Pulmonary artery endothelial cell (primary cell): Measurements from ENCODE around the gene ZNF91. TPM values are rescaled to one million over a fixed set of nuclear protein-coding genes. Genes with fewer than 3 reads are reported as not detected.
"Not testable (repeated sequence)": the region's sequence is repeated elsewhere in the genome, so short reads cannot be mapped to it uniquely, and the experiment has no call there.

Experiments used
- DNase-seq: peaks from one replicate; pipeline ENCODE4 v3.0.0-alpha.2; 2011; ENCODE audit warnings: low read depth, low spot score
- total RNA-seq: library from RNA; depleted of rRNA; stranded (reverse); fragments of >200 nt; gene quantifications from 2 replicates; pipeline ENCODE4 v1.2.3, GENCODE V29; 2014

Gene ZNF91
- total RNA-seq, 1 donor from 2014 or later = 8.4 TPM

DNA sequence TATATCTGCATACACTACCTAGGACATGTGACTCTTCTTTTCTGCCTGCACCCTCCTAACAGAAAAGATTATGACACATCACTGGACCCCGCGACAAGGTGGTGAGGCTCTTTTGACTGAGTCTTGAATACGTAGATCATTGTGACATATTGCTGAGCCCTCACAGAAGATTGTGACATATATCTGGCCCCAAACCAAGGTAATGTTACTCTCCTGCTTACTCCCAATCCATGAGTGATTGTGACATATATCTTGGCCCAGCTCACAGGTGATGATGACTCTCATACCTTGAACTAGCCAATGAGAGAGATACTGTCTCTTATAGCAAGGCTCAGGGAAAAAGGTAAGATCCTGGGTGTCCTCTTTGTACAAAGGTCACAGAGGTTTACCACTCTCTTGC is 75.7 kb downstream of the ZNF91 start:
- not testable (repeated sequence) for DNase-seq

DNA sequence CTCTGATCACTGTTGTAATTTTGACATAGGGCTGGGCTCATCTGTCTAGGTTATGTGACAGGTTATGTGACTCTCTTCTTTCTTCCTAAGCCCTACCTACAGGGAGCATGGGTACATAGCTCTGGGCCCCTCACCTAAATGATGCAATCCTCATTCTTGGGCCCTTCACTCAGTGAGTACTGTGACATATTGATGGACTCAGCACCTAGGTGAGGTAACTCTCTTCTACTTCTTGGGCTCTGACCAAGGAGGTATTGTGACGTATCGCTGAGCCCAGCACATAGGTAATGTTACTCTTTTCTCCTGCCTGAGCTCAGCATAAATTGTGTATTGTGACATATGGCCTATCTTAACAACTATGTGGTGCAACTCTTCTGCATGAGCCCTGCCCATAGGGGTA is 76.3 kb downstream of the ZNF91 start:
- DNase-seq = not testable (repeated sequence)

DNA sequence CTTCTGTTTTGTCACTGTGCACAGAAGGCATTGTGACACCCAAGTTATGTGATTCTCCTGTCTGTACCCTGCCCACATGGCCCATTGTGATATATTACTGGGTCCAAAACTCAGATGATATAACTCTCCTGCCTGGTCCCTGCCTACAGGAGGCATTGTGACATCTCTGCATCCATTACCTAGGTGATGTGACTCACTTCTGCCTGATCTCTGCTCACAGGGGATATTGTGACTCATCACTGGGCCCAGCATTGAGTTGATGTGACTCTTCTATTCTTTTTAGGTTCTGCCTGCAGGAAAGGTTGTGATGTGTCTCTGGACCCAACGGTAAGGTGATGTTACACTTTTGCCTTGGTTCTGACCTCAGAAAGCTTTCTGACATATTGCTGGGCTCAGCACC is 77.1 kb downstream of the ZNF91 start:
- DNase-seq = no peak

DNA sequence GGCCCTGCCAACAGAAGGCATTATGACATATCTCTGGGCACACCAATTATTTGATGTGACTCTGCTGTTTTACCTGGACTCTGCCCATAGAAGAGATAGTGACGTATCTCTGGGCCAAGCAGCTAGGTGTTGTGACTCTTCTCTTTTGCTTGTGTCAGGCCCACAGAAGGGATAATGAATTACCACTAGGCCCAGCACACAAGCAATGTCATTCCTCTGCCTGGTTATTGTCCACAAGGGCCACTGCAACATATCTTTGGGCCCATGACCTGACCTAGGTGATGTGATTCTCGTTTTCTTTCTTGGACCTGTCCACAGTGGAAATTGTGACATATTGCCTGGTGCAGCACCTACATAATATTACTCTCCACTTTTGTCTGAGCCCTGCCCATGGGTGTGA is 80.0 kb downstream of the ZNF91 start:
- no peak for DNase-seq

DNA sequence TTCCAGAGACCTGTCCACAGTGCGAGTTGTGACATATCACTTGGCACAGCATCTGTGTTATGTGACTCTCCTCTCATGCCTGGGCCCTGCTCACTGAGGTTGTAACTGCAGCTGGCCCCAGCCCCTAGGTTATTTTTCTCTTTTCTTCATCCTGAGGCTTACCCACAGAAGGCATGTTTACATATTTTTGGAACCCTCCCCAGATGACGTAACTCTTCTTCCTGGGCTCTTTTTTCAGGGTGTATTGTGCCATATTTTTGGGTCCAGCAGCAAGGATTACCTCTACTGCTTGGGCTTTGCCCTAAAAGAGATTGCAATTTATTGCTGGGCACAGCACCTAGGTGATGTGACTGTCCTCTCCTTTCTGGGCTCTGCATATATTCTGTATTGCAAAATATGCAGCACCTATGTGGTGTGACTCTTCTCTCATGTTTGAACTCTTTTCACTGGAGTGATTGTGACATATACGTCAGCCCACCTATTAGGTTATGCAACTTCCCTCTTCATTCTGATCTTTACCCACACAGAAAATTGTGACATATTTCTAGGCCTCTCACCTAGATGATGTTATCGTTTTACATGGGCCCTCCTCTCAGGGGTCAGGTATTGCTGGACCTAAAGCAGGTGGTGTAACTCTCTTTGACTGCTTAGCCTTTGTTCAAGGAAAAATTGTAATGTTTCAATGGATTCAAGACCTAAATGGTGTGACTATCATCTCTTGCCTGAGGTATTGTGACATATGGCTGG is 80.6 kb downstream of the ZNF91 start:
- DNase-seq = no peak

DNA sequence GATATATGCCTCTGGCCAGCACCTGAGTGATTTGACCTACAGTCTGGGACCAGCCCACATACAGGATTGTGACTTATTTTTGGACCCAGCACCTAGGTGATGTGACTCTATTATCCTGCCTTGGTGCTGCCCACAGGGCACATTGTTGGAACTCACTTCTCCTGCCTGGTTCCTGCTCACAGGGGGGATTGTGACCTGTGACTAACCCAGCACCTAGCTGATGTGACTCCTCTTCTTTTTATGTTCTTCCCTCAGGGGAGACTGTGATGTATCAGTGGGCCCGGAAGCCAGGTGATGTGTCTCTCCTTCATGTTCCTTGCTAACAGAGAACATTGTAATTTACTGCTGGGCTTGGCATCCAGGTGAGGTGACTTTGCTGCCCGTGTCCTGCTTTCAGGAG is 82.1 kb downstream of the ZNF91 start:
- DNase-seq = no peak

DNA sequence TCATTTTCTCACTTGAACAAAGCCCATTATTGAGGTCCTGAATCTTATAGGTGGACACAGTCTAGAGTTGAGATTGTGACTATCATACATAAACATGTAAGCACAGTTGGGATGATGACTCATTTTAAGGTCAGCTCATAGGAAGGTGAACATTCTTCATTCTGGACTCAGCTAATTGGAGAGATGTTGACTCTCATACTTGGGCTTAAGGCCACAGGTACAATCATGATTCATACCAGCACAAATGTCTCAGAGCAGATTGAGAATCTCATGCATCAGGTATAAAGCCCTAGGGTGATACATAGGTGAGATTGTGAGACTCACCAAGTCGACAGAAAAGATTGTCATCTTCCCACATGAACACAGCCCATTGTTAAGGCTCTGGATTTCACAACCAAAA is 82.8 kb downstream of the ZNF91 start:
- no peak for DNase-seq

DNA sequence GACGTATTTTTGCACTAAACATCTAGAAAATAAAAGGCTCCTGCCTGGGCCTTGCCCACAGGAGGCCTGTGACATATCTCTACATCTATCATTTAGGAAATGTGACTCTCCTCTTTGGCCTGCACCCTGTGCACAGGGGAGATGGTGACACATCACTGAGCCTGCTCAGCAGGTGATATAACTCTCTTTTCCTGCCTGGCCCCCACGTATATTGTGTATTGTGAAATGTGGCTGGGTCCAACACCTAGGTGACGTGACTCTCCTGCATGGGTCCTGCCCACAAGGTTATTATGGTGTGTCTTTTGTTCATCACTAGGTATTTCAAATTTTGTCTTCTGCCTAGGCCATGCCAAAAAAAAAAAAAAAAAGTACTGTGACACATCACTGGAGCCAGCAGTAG is 83.7 kb downstream of the ZNF91 start:
- no peak for DNase-seq

DNA sequence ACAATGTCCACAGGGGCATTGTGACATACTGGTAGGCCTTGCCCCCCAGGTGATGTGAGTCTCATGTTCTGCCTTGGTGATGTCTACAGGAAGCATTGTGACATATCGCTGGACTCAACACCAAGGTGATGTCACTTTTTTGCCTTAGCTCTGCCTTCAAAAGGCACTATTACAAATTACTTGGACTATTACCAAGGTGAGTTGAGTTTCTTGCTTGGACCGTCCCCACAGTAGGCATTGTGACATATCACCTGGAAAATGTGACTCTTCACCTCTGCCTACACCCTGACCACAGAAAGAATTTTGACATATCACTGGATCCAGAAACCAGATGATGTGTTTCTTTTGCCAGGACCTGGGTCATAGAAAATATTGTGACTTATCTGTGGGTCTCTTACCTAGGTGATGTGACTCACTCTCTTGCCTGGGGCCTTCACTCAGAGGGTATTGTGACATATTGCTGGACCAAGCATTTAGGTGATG is 84.5 kb downstream of the ZNF91 start:
- DNase-seq = no peak

DNA sequence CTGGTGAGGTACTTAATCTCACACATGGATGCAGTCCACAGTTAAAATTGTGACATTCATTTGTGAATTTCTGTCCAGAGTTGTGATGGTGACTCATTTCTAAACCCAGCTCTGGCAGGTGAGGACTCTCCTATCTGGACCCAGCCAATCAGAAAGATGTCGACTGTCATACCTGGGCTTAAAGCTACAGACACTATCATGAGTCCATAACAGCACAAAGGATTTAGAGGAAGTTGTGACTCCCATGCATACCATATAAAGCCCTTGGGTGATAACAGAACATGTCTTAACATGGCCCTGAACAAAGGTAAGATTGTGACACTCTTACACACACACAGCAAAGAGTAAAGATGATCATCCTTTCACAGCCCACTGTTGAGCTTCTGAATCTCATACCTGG is 85.3 kb downstream of the ZNF91 start:
- DNase-seq = no peak

DNA sequence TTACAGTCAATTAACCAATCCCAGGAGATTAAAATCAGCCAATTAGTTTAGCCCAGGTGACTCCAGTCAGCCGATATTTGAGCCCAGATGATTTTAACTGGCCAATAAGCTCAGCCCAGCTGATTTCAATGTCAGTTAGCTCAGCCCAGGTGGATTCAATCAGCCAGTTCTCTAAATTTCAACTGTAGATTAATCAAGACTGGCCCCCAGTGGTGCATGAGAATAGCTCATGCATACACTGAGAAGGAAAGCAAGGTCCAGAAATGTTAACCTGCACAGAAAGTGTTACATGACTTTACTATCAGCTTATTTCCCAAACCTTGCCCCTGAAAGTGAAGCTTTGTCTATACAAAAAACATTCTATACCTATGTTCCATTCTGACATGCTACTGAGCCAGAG is 89.7 kb downstream of the ZNF91 start:
- DNase-seq = no peak

DNA sequence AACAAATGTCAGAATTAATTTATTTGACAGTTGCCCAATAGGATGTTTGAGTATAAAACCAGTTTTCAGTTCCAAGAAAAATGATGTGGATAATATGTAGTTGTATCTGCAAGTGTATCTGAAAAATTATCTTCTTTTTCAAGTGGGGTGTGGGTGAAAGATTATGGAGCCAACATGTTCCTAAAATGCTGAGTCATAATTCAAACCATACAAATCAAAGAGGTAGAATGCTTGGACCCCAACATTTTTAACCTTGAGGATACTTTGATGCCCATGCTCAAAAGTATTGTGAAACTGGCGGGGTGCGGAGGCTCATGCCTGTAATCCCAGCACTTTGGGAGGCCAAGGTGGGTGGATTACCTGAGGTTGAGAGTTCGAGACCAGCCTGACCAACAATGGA is 91.0 kb downstream of the ZNF91 start:
- no peak for DNase-seq

DNA sequence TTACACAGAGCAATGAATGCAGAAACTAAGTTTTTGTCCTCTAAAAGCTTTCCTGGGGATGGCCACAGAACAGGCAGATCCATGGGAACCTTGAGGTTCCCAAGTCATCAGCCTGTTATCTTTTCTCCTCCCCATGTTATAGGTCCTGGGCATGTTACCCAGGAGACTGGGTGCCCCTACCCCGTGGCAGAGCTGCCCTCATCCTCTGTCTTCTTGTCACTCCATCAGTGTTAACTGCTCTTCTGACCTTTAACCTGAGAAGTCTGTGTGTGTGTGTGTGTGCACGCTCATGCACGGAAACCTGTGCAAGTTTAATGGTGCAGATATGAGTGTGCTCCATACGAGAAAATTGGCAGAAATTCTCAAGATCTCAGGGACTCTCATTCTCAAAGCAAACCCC is 101.1 kb downstream of the ZNF91 start:
- DNase-seq = no peak

DNA sequence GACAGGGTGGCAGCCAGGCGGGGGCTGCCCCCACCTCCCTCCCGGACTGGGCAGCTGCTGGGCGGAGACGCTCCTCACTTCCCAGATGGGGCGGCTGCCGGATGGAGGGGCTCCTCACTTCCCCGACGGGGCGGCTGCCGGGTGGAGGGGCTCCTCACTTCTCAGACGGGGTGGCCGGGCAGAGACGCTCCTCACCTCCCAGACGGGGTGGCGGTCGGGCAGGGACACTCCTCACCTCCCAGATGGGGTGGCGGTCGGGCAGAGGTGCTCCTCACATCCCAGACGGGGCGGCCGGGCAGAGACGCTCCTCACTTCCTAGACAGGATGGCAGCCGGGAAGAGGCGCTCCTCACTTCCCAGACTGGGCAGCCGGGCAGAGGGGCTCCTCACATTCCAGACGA is 105.3 kb downstream of the ZNF91 start:
- DNase-seq = not testable (repeated sequence)

Other genes with a start within 250 kb of the ZNF91 start
- 8.2 and 10.0 TPM in 2 replicates for gene ZNF724, start 145.1 kb downstream of the ZNF91 start, total RNA-seq